ENCODE results near the gene INHA.

Gene INHA

DNA sequence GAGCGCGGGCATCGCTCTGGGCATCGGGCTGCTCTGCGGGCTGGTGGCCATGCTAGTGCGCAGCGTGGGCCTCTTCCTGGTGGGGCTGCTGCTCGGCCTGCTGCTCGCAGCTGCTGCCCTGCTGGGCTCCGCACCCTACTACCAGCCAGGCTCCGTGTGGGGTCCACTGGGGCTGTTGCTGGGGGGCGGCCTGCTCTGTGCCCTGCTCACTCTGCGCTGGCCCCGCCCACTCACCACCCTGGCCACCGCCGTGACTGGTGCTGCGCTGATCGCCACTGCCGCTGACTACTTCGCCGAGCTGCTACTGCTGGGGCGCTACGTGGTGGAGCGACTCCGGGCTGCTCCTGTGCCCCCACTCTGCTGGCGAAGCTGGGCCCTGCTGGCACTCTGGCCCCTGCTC is 24.5 kb upstream of the INHA start:
- TF ChIP-seq, protein P1, sequence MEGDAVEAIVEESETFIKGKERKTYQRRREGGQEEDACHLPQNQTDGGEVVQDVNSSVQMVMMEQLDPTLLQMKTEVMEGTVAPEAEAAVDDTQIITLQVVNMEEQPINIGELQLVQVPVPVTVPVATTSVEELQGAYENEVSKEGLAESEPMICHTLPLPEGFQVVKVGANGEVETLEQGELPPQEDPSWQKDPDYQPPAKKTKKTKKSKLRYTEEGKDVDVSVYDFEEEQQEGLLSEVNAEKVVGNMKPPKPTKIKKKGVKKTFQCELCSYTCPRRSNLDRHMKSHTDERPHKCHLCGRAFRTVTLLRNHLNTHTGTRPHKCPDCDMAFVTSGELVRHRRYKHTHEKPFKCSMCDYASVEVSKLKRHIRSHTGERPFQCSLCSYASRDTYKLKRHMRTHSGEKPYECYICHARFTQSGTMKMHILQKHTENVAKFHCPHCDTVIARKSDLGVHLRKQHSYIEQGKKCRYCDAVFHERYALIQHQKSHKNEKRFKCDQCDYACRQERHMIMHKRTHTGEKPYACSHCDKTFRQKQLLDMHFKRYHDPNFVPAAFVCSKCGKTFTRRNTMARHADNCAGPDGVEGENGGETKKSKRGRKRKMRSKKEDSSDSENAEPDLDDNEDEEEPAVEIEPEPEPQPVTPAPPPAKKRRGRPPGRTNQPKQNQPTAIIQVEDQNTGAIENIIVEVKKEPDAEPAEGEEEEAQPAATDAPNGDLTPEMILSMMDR (IDR thresholded peaks at IDR 0.05; ENCODE audit: control insufficient read depth, extremely low read depth, insufficient read depth) = no peak
- H3K4me3 ChIP-seq (ENCODE audit: low read depth, low read length) = no peak overlapping the region

DNA sequence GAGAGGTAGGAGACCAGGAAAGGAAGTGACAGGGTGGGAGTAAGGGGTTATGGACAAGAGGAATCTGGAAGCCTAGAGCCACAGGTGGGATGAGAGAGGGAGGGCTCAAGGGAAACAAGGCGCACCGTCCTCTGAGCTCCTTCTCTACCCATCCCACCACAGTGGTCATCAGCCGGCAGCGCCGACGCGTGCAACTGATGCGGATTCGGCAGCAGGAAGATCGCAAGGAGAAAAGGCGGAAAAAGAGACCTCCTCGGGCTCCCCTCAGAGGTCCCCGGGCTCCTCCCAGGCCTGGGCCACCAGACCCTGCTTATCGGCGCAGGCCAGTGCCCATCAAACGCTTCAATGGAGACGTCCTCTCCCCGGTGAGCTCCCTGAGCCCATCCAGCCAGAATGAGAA is 23.1 kb upstream of the INHA start:
- DNase-seq (ENCODE audit: low read depth) = no peak
- no peak overlapping the region for H3K4me3 ChIP-seq (ENCODE audit: low read depth, low read length)
- TF ChIP-seq, protein P1 (IDR thresholded peaks at IDR 0.05; ENCODE audit: control insufficient read depth, extremely low read depth, insufficient read depth) = no peak

More for the DNA sequence above, 24.5 kb upstream of the INHA start:
- no peak for DNase-seq (ENCODE audit: low read depth)

DNA sequence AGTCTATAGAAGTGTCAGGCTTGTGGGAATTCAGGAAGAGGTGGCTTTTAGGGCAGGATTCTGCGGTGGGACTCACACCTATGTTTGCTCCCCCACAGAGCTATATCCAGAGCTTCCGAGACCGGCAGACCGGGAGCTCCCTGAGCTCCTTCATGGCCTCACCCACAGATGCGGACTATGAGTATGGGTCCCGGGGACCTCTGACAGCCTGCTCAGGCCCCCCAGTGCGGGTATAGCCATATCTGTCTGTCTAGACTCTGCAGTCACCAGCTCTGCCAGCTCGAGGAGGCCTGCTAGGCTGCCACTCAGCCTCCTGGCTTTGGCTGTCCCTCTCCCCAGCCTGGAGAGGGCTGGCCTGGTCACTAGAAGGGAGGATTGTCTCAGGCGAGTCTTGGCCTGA is 22.5 kb upstream of the INHA start:
- TF ChIP-seq, protein P1 (IDR thresholded peaks at IDR 0.05; ENCODE audit: control insufficient read depth, extremely low read depth, insufficient read depth) = no peak
- DNase-seq (ENCODE audit: low read depth) = no peak
- no peak overlapping the region for H3K4me3 ChIP-seq (ENCODE audit: low read depth, low read length)

DNA sequence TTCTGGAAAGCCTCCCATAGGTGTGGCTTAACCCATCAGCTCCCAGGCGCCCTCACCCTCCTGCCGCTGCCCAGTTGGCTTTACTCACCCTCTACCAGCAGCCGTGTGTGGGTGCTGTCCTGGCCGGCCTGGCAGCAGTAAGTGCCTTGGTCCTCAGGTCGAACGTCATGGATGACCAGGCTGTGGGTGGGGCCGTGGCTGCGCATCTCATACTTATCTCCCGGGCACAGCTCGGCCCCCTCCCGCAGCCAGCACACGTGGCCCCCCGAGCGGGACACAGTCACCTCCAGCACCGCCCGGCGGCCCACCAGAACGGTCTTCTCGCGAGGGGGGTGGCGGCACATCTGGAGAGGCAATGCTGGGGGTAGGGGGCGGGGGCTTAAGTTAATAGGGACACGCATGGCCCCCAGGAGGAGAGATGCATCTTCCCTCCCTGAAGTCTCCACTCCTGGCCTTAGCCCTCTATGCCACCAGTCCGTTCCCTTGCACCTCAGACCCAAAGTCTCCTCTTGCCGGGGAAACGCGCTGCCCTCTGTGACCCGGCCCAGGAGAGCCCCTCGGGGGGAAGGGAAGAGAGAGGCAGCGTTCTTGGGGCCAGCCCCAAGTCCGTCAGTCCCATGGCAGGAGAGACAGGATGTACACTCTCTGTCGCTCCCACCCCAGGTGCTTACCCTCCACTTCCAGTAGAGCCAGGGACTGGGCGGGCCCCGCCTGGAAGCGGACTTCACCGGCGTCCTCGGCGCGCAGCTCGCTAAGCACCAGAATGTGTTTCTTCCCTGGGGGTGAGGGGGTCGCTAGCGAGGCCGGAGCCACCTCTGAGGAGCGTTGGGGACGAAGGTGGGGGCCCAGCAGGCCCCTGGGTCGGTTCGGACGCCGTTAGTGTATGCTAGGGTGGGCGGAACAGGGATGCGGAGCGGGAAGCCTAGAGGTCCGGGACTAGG is 20.4 kb upstream of the INHA start:
- TF ChIP-seq, protein P1 (IDR thresholded peaks at IDR 0.05; ENCODE audit: control insufficient read depth, extremely low read depth, insufficient read depth) = no peak
- no peak for DNase-seq (ENCODE audit: low read depth)
- H3K4me3 ChIP-seq (ENCODE audit: low read depth, low read length) = peak overlapping the region; percentile 45

DNA sequence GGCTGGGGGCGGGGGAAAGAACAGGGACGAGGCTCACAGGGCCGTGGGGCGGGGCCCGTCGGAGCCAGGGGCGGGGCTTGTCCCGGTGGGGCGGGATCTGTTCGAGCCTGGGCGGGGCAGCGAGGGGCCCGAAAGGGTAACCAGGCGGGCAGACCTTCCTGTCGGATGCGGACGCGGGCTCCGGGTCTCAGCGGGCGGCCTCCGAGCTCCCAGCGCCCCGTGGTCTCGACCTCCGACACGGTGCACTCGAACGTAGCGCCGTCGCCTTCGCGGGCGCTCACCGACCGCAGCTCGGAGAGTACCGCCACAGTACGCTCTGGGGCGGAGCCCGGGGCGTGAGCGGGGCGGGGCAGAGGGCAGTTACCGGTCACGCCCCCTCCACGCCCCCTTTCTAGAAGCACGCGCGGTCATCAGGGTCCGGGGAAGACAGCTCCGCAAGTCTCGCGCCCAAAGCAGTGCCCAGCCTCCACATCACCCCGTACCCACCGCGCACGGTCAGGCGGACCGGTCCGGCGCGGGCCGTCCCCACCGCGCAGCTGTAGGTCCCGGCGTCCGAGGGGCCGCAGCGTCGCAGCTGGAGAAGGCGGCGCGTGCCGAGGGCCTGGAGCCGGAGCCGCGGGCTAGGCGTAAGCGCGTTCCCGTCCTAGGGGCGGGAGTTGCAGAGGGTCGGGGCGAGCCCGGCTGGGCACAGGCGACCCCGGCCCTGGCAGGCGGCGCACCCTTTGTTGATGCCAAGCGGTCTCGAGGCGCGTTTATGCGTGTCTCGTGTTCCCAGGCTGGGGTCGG is 19.5 kb upstream of the INHA start:
- TF ChIP-seq, protein P1 (IDR thresholded peaks at IDR 0.05; ENCODE audit: control insufficient read depth, extremely low read depth, insufficient read depth) = no peak
- DNase-seq (ENCODE audit: low read depth) = no peak
- peak overlapping the region; percentile 45 for H3K4me3 ChIP-seq (ENCODE audit: low read depth, low read length)

DNA sequence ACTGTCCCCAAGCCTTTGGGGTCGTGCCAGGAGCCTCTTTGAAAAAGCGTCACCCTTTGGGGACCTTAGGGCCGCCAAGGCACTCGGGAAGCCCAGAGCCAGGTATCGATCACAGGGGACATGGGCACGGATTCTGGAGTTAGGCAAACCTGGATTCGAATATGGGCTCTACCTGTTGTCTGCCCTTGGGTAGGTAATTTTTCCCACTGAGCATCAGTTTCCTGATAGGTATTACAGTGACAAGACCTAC is 19.0 kb upstream of the INHA start:
- peak overlapping the region; percentile 45 for H3K4me3 ChIP-seq (ENCODE audit: low read depth, low read length)
- TF ChIP-seq, protein P1 (IDR thresholded peaks at IDR 0.05; ENCODE audit: control insufficient read depth, extremely low read depth, insufficient read depth) = no peak
- no peak for DNase-seq (ENCODE audit: low read depth)

Measured in LNCaP clone FGC (cell line).